HCT116 (cell line): ENCODE data around the gene TTLL6.

Experiments
- CEBPB ChIP-seq: IDR thresholded peaks from 2 replicates; pipeline ENCODE4 v1.6.1; 2012; ENCODE audit warnings: low read depth
- CTCF ChIP-seq, 3 experiments: fragments of 200-600 bp in 1 of 3; sonication (generic) in 1 of 3; IDR thresholded peaks in 2 of 3; conservative IDR thresholded peaks in 1 of 3; 2 replicates each; pipeline ENCODE4 v1.5.1; 2012 to 2017; ENCODE audit warnings: low read depth in 2 of 3, low read length in 2 of 3, antibody characterized with exemption in 1 of 3, borderline replicate concordance in 1 of 3, control low read depth in 1 of 3, mild to moderate bottlenecking in 1 of 3, mixed read lengths in 1 of 3, mixed run types in 1 of 3, moderate library complexity in 1 of 3; ENCODE audit not compliant: insufficient read depth in 1 of 3
- EZH2 ChIP-seq: fragments of 200-600 bp; sonication (generic); IDR thresholded peaks from 2 replicates; pipeline ENCODE4 v1.6.1; 2017; ENCODE audit warnings: antibody characterized with exemption, mixed run types
- EZH2phosphoT487 ChIP-seq: fragments of 200-600 bp; IDR thresholded peaks from 2 replicates; pipeline ENCODE4 v1.6.1; 2018; ENCODE audit warnings: antibody characterized with exemption, borderline replicate concordance
- MAX ChIP-seq: IDR thresholded peaks from 2 replicates; pipeline ENCODE4 v1.6.1; 2012
- POLR2A ChIP-seq: IDR thresholded peaks from 2 replicates; pipeline ENCODE4 v1.7.0; 2011; ENCODE audit warnings: borderline replicate concordance; ENCODE audit not compliant: insufficient read depth, insufficient read length; ENCODE audit errors: extremely low read depth
- POLR2AphosphoS5 ChIP-seq: IDR thresholded peaks from 2 replicates; pipeline ENCODE4 v1.6.1; 2011; ENCODE audit warnings: mild to moderate bottlenecking, low read depth, low read length, moderate library complexity
- REST ChIP-seq: IDR thresholded peaks from 2 replicates; pipeline ENCODE4 v1.6.1; 2012; ENCODE audit warnings: low read depth
- SIN3A ChIP-seq: IDR thresholded peaks from 2 replicates; pipeline ENCODE4 v1.6.1; 2012; ENCODE audit warnings: low read depth
- SP1 ChIP-seq: IDR thresholded peaks from 2 replicates; pipeline ENCODE4 v1.6.1; 2012; ENCODE audit warnings: low read depth
- TCF7L2 ChIP-seq: IDR thresholded peaks from 2 replicates; pipeline ENCODE4 v1.7.0; 2011; ENCODE audit warnings: borderline replicate concordance, inconsistent platforms; ENCODE audit not compliant: insufficient read depth, insufficient read length; ENCODE audit errors: extremely low read depth

- TF ChIP-seq CTCF (IDR thresholded peaks at IDR 0.05 in 2 of 3, conservative IDR thresholded peaks at IDR 0.05 in 1 of 3; ENCODE audit: borderline replicate concordance in 1 of 3, insufficient read depth in 1 of 3, low read depth in 2 of 3, low read length in 2 of 3) (no peak), POLR2AphosphoS5 (no peak), EZH2 (no peak), CEBPB (no peak), POLR2A (no peak), SIN3A (no peak), SP1 (no peak), REST (no peak), MAX (no peak), TCF7L2 (no peak), EZH2phosphoT487 (no peak)
Observed at GRCh38 chr17:48776602-48777001, 40.4 kb downstream of the TTLL6 start.
